ENCODE results near the gene SMYD3.
"Not testable (repeated sequence)": the region's sequence is repeated elsewhere in the genome, so short reads cannot be mapped to it uniquely, and the experiment has no call there.

Gene SMYD3

DNA sequence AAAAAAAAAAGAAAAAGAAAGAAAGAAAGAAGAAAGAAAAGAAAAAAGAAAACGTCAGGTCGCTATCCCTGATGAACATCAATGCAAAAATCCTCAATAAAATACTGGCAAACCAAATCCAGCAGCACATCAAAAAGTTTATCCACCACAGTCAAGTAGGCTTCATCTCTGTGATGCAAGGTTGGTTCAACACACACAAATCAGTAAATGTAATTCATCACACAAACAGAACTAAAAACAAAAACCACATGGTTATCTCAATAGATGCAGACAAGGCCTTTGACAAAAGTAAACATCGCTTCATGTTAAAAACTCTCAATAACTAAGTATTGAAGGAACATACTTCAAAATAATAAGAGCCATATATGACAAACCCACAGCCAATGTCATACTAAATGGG, 779.0 kb downstream of the SMYD3 start:
- DNase-seq (ENCODE audit: low read depth in 2 of 2): not testable (repeated sequence)

DNA sequence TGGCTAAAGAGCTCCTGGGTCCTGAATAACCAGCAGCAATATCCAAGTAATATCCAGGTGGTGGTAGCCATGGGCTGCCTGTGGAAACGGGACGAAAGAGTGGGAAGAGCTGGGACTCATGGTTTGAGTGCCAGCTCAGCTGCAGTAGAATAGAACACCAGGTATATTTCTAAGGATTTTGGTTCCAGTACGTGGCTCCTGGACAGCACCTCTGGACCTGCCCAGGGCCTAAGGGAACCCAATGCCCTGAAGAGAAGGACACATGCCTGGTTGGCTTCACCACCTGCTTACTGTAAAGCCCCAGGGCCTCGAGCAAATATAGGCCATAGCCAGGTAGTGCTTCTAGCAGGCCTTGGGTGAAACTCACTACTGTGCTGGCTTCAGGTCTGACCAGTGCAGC, 785.6 kb downstream of the SMYD3 start:
- no peak for DNase-seq (ENCODE audit: low read depth in 2 of 2)

DNA sequence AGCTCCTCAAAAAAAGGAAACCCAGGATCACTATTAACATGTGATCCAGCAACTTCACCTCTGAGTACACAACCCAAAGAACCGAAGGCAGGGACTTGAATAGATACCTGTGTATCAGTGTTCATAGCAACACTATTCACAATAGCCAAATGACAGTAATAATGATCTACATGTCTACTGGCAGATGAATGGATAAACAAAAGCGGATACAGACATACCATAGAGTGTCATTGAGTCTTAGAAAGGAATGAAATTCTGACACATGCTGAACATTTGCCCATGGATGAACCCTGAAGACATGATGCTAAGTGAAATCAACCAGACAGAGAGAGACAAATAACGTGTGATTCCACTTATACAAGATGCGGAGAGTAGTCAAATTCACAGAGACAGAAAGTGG, 788.1 kb downstream of the SMYD3 start:
- no peak for DNase-seq (ENCODE audit: low read depth in 2 of 2)

DNA sequence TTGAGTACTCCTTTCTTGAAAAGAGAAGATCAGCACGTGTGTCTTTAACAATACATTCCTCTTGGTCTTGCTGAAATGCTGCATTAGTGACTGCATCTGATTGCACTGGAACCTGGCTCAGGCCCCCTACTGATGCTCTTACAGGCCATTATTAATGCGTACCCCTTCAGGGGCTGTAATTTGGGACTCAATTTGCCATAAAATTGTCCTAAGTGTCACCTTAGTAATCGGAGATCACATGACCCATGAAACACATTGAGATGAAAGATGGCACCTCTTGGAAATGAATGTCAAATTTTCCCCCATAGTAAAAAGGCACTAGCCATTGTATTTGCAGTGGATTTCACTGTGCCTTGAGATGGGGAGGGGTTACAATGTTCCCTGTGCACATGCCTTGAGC, 789.0 kb downstream of the SMYD3 start:
- DNase-seq (ENCODE audit: low read depth in 2 of 2): no peak

DNA sequence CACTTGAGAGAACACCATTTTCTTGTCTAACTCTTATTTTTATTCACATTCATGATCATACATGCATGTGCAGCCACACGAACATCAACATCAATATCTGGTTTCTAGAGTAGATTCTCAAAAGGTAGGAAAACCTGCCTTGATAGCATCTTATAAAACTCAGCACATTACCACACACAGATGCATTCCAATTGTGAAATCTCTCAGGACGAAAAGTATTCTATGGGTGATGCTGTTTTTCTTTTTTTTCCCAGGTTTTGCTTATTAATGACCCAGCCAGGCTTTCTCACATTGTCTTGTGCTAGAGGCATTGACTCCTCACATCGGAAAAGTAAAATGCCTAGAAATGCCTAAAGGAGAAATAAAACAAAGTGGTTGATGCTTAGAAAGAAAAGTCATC, 789.5 kb downstream of the SMYD3 start:
- DNase-seq (ENCODE audit: low read depth in 2 of 2): no peak

DNA sequence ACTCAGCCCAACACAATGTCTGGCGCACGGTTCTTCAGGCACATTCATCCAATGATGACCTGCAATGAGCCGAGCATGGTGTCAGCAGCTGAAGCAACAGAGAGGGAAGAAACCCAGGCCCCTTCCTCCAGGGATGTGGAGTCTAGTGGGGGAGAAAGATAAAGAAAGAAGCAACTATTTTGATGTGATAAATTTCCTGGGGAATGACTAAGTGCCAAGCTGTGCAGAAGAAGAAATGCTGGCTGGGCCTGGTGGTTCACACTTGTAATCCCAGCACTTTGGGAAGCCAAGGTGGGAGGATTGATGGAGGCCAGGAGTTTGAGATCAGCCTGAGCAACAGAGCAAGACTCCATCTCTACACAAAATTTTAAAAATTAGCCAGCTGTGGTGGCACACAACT, 790.5 kb downstream of the SMYD3 start:
- DNase-seq (ENCODE audit: low read depth in 2 of 2): no peak

DNA sequence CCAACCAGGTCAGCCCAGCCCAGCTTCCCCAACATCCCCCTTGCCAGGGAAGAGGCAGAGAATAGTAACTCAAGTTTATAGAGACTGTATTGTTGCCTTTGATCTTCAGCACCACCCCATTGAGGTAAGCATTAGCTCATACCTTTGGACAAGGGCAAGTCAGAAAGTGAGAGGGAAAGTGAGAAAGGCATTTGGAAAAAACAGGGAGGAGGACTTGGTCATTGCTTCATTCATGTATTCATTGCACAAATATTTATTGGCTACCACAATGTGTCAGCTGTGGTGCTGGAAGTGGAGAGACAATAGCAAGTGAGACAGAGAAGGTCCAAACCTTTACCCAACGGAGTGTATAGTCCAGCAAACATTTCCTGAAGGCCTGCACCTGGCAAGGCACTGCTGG, 791.1 kb downstream of the SMYD3 start:
- DNase-seq (ENCODE audit: low read depth in 2 of 2): no peak

DNA sequence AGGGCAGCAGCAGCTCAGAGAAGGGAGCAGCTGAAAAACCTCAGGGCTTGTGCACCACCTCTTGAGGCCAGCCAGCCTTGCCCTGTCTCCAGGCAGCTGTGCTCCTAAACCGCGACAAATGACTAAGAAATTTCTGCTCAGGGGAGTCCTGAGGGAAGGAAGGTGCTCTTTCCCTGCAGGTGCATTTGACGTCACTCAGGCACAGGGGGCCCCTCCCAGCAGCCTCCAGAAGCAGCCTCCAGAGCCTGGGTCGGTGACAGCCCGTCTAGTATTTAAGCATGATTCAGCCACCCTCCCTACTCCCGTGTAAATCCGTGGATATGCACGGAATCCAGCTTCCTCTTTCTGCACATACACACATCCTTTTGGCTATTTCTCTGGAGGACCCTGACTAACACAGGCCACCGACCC, 791.8 kb downstream of the SMYD3 start:
- DNase-seq (ENCODE audit: low read depth in 2 of 2): no peak

DNA sequence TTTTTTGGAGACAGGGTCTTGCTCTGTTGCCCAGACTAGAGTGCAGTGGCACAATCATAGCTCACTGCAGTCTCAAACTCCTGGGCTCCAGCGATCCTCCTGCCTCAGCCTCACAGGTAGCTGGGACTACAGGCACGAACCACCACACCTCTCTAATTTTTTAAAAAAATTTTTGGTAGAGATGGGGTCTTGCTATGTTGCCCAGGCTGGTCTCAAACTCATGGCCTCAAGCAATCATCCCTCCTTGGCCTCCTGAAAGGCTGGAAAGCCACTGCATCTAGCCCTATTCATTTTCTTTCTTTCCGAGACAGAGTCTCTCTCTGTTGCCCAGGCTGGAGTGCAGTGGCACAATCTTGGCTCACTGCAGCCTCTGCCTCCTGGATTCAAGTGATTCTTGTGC, 793.1 kb downstream of the SMYD3 start:
- not testable (repeated sequence) for DNase-seq (ENCODE audit: low read depth in 2 of 2)

DNA sequence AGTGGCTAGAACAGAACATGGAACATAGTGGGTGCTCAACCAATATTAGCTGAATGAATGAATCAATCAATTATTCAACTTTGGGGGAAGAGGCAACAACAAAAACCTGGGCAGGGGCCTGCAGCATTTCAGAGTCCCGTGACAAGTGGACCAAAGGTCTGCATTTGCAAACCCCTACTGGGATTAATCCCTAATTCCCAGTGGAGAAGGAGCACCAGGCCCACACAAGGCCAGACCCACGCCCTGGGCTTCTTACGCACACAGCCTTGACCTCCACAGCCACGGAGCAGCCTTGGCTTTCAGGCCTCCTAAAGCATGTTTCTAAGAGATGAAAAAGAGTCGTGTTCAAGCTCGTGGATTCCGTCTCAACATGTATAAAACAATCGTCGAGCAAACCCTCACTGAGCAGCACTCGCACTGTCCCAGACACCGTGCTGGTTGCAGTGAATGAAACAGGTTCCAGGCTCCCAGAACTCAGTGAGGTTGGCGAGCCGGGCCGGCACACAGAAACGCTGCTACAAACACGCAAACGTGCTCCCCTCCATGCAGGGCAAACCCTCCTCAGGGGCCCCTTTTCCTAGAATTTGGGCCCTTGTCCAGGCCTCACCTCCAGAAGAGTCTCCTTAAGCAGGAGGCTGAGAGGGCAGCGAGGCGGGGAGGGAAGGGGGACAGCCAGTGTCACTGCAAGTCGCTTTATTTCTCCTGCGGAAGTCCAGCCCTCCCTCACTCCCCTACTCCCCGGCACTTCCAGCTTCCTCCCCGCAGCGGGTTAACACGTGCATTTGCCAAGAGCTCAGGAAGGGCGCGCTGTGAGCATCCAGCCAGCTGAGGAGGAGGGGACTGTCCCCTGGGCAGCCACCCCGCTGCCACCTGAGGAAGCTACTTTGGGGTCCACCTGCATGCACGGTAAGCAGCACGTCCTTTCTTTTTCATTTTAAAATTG, 795.8 kb downstream of the SMYD3 start:
- DNase-seq (ENCODE audit: low read depth in 2 of 2): no peak

DNA sequence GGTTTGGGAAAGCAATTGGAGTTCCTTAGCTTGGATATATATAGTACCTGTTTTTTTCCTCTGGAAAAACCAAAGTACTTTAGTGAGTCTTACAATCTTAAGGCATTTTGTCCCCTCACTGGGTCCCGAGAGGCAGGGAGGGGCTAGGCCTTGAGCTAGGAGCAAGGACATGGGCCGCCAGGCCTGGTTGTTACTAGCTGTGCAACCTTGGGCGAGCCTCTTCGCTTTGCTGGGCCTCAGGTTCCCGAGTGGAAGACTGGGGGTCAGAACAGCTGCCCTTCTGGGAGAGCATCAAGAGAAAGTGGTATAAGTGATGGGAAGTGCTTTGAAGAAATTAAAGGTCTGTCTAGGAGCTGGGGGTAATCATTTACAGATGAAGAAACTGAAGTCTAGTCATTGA, 799.1 kb downstream of the SMYD3 start:
- DNase-seq (ENCODE audit: low read depth in 2 of 2): no peak

DNA sequence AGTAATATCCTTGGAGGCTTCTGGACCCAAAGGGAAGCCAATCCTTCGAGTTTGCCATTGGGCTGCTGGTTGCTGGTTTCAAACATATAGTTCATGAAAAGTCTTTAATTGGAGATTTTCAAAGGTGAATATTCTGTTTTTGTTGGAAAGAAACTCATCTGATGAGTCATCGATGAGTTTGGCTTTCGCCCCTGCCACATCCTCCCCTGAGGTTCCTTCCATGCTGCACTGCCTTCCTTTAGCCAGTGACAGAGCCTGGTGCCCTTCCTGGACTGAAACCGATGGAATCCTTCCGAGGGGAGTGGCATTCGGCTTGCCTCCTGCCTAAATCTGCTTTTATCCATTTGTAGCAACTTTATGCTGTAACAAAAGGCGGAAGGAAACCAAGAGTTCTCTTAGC, 802.3 kb downstream of the SMYD3 start:
- DNase-seq (ENCODE audit: low read depth in 2 of 2): no peak

DNA sequence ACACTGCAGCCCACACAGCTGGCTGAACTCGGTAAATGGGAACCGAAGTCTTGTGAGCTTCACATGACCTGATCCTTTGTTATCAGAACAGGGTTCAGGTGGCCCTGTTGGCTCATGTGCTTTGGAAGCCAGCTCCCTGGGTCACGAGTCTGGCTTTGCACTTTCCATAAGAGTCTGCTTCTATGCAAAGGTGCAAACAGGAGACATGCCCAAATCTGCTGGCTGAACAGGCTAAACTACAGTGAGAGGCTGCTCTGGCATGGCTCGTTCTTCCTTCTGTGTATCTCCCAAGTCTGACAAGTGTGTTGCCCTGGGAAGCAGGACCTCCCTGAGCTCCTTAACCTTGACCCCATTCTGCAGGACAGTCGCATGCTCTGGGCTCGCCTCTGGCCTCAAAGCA, 802.7 kb downstream of the SMYD3 start:
- DNase-seq (ENCODE audit: low read depth in 2 of 2): no peak

DNA sequence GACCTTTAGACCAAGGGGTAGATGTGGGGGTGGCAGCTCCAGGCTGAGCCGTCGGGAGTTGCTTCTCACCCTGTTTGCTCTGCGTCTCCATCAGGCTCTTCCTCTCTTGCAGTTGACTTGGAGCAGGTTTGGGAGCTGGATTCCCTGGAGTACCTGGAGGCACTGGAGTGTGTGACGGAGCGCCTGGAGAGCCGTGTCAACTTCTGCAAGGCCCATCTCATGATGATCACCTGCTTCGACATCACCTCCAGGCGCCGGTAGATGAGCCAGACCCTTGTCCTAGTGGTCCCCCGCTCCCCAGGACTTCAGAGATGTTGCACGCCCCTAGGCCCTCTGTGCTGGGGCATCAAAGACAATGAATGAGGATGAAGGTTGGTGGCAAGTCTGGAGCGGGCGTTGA, 804.7 kb downstream of the SMYD3 start:
- no peak for DNase-seq (ENCODE audit: low read depth in 2 of 2)

DNA sequence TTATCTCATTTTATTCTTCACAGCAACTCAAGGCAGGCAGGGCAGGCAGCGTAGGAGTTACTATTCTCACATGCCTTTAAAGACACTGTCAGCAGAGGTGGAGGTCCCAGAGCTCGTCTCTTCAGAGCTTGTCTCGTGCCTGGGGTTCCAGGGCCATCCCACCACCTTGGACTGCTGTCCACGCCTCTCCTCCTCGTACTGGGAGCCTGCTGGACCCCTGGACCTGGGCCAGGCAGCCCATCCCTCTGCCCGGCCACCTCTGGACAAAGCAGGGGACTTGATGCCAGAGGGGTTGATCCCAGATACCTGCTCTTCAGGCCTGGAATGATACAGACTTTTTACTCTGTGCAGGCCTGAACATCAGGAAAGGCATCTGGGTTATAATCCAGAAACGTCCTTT, 805.4 kb downstream of the SMYD3 start:
- no peak for DNase-seq (ENCODE audit: low read depth in 2 of 2)

DNA sequence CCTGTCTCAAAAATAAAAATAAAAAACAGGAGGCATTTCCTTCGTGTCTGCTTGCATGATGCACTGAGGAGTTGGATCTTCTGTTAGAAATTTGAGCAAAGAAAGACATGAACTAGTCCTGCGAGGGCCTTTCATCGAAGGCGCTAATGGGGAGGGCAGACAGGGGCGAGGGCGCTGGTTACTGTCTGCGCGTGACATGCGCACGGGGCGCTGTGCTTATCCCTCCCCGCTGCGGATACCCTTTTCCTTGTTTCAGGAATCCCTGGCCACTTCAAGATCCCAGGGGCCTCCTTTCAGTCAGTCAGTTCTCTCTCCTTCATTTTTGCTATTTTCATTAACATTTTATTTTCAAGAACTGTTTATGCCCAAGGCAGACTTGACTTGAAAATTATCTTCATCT, 806.4 kb downstream of the SMYD3 start:
- DNase-seq (ENCODE audit: low read depth in 2 of 2): no peak
